ENCODE results near the gene RBFOX1.

DNA sequence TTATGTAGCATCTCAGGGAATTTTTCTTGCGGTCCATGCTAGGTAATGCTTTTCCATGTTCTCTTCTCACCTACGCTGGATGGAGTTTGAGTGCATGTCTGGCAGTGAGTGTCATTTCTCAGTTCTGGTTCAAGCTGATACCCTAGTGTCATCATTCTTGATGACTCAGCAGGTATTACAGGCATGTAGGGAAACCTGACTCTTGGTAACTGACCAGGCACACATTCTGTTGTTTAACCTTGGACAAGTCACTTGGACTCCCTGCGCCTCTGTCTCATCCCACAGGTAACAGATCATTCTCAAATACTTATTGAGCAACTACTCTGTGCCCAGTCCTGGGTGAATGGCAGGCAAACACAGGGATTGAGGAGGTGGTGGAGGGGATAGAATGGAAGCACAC, 6.8 kb upstream of the RBFOX1 start:
- TF ChIP-seq, protein P1, sequence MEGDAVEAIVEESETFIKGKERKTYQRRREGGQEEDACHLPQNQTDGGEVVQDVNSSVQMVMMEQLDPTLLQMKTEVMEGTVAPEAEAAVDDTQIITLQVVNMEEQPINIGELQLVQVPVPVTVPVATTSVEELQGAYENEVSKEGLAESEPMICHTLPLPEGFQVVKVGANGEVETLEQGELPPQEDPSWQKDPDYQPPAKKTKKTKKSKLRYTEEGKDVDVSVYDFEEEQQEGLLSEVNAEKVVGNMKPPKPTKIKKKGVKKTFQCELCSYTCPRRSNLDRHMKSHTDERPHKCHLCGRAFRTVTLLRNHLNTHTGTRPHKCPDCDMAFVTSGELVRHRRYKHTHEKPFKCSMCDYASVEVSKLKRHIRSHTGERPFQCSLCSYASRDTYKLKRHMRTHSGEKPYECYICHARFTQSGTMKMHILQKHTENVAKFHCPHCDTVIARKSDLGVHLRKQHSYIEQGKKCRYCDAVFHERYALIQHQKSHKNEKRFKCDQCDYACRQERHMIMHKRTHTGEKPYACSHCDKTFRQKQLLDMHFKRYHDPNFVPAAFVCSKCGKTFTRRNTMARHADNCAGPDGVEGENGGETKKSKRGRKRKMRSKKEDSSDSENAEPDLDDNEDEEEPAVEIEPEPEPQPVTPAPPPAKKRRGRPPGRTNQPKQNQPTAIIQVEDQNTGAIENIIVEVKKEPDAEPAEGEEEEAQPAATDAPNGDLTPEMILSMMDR (IDR thresholded peaks at IDR 0.05): no peak
- no peak for TF ChIP-seq POLR2A (IDR thresholded peaks at IDR 0.05)
